Vagina (tissue), 2 donors: Measurements from ENCODE around the gene SLC4A1AP.

Source experiments
- POLR2A ChIP-seq, 2 donors: fragments of 450-650 bp; IDR thresholded peaks; one replicate each; pipeline ENCODE4 v1.6.1; 2017; ENCODE audit warnings: antibody characterized with exemption in 2 of 2, mild to moderate bottlenecking in 2 of 2, moderate library complexity in 2 of 2
- TF ChIP-seq, protein P1 (sequence below), 3 experiments: fragments of 450-650 bp in 2 of 3; fragments of 200-600 bp in 1 of 3; sonication (generic) in 1 of 3; IDR thresholded peaks; one replicate each; pipeline ENCODE4 v1.5.1; 2017 to 2019; ENCODE audit warnings: antibody characterized with exemption in 3 of 3, mild to moderate bottlenecking in 2 of 3, moderate library complexity in 2 of 3

DNA sequence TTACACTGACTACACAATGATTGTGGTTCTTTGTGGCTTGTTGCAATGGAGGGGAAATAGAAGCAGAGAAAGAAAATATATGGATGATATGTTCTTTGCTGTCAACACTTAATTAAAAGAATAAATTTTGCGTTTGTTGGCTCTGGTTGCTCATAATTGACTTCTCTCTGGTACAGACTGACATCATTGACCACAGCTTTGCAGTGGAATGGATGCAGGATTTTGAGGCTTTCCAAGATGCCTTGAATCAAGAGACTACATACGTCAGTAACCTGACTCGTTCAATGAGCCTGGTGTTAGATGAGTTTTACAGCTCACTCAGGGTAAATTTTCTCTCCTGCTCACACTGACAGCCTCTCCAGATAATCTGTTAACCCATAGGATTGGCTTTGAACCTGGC is 25.0 kb upstream of the SLC4A1AP start:
- TF ChIP-seq POLR2A (IDR thresholded peaks at IDR 0.05): no peak
- TF ChIP-seq, protein P1, sequence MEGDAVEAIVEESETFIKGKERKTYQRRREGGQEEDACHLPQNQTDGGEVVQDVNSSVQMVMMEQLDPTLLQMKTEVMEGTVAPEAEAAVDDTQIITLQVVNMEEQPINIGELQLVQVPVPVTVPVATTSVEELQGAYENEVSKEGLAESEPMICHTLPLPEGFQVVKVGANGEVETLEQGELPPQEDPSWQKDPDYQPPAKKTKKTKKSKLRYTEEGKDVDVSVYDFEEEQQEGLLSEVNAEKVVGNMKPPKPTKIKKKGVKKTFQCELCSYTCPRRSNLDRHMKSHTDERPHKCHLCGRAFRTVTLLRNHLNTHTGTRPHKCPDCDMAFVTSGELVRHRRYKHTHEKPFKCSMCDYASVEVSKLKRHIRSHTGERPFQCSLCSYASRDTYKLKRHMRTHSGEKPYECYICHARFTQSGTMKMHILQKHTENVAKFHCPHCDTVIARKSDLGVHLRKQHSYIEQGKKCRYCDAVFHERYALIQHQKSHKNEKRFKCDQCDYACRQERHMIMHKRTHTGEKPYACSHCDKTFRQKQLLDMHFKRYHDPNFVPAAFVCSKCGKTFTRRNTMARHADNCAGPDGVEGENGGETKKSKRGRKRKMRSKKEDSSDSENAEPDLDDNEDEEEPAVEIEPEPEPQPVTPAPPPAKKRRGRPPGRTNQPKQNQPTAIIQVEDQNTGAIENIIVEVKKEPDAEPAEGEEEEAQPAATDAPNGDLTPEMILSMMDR (IDR thresholded peaks at IDR 0.05): no peak
